ENCODE results near the gene AGPAT2.
"Not testable (repeated sequence)": the region's sequence is repeated elsewhere in the genome, so short reads cannot be mapped to it uniquely, and the experiment has no call there.

AGPAT2 gene

GRCh38 chr9:136720251-136720897 lies 33.1 kb upstream of the AGPAT2 start:
- no peak for DNase-seq

- DNase-seq, result peak; percentile 18
These were observed 32.1 kb upstream of the AGPAT2 start for GRCh38 chr9:136719195-136719880.

- no peak for DNase-seq
These were observed 31.3 kb upstream of the AGPAT2 start for GRCh38 chr9:136718345-136719194.

DNA sequence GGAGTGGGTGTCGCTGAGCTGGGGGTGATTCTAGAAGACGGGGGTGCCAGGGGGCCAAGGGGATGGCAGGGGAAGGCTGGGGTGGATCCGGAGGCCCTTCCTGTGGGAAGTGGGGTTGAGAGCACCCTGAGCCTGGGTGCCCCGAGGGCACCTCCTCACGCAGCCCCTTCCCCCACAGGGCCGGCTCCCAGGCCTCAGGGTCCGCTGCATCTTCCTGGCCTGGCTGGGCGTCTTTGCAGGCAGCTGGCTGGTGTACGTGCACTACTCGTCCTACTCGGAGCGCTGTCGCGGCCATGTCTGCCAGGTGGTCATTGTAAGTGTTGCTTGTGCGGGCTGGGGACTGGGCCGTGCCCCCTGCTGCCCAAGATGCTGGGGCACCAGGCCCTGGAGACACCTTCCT lies 30.1 kb upstream of the AGPAT2 start:
- no peak for DNase-seq

- DNase-seq, result no peak
These were observed 27.6 kb upstream of the AGPAT2 start for GRCh38 chr9:136714893-136715274.

GRCh38 chr9:136714096-136714892 lies 27.0 kb upstream of the AGPAT2 start:
- no peak for DNase-seq

GRCh38 chr9:136713550-136713949 lies 26.3 kb upstream of the AGPAT2 start:
- DNase-seq, result no peak

DNA sequence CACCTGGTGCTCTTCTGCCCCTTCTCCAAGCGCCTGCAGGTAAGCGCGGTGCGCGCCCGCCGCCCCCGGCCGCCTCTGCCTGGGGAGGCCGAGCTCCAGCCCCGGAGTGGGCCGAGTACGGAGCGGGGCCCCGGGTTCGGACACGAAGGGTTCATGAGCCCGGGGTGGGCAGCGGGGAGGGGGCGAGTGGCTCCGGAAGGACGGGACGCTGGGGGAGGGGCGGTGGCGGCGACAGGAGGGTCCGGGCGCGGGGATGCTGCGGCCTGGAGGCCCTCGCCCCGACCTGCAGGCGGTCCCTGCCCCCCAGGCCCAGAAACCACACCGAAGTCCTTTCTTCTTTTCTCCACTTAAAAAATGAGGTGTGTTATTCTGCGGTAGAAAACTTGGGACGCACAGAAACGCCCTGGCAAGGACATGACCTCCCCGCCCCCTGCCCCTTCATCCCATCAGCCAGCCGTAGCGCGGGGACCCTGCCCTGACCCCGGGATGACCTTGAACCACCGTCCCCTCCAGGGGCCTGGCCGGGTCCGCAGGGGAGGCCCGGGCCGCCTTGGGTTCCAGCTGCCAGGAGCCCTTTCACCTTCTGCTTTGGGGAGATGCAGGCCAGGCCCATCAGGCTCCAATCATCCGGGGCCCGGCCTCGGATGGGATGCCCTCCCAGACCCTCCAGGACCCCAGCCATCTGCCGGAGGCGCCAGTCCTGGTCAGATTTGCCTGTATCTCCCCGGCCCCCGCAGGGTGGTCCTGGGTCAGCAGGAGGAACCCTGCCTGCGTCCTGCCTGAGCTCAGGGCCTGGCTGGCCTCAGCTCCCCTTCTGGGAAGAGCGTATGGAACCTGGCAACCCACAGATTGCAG lies 25.7 kb upstream of the AGPAT2 start:
- DNase-seq, result no peak

- no peak for DNase-seq
These were observed 24.8 kb upstream of the AGPAT2 start, which contains the start of gene DIPK1B for GRCh38 chr9:136711751-136712689. DIPK1B (plus strand) TSS chr9:136712572; CDS start chr9:136712666, 94 bp downstream.

DNA sequence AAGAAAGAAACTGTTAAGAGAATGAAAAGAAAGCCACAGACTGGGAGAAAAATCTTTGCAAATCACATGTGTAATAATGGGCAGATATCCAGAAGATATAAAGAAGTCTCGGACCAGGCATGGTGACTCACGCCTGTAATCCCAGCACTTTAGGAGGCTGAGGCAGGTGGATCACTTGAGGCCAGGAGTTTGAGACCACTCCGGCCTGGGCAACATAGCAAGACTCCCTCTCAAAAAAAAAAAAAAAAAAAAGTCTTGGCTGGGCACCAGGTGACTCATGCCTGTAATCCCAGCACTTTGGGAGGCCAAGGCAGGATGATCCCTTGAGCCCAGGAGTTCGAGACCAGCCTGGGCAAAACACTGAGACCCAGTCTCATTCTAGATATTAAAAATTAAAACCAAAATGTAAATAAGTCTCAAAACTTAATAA lies 24.0 kb upstream of the AGPAT2 start:
- not testable (repeated sequence) for DNase-seq

GRCh38 chr9:136710543-136710942 lies 23.3 kb upstream of the AGPAT2 start:
- DNase-seq, result no peak

GRCh38 chr9:136709454-136710109 lies 22.3 kb upstream of the AGPAT2 start:
- DNase-seq, result no peak

DNA sequence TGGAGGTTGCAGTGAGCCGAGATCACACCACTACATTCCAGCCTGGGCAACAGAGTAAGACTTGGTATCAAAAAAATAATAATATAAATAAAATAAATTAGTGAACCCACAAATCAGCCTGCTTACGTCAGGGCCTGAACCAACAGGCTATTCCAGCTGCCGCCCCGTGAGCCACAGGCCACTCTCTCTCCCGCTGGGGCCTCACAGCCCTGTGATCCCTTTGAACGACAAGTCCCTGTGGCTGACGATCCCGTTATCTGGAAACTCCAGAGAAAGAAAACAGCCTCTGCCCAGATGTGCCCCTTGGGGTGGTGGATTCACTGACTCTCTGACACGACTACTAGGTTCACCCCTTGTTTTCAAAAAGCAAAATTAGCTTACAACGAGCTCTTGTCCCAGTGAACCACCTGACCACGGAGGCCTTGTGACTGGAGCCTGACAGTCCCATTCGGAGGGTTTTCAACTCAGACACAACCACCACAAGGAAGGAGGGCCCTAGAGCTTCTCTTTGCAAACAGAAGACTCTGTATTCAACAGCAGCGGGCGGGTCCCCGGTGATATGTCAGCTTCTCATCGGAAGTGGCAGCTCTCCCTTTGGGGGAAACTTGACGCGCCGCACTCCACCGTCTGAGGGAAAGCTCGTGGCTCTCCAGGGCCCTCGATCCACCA lies 20.7 kb upstream of the AGPAT2 start:
- no peak for DNase-seq

DNA sequence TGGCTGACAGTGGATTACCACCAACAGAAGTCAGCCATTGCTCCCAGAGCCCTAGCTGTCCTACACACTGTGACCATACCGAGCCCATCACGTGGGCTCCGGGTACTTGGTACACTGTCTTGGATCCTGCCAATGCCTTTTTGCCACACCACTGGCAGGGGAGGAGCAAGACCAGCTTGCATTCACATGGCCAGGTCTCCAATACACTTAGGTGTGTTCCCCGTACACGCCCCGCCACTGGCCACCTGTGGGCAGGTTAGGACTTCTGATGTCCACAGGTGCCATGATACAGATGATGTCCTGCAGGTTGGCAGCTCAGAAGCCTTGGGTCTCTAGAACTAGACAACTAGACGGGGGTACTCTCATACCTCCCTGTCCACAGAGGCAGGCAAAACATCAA lies 19.8 kb upstream of the AGPAT2 start:
- no peak for DNase-seq

DNA sequence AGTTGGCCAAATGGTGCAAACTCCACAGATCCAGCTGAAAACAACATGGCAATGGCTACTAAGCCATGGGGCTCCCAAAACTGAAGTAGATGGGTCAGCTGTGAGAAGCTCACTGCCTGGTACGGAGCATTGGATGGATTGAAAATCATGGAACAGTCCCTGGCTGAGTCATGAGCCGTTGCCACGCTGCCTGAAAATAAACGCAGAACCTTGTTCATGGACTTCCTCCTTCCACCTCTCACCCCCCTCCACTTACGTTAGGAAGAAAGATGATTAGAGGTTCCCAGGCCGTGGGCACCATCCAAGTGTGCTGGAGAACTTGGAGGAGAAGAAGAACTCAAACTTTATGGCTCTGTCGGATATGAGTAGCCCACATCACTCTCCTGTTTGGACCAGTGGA lies 18.3 kb upstream of the AGPAT2 start:
- no peak for DNase-seq

- not testable (repeated sequence) for DNase-seq
These were observed 17.5 kb upstream of the AGPAT2 start for GRCh38 chr9:136704741-136705140.

DNA sequence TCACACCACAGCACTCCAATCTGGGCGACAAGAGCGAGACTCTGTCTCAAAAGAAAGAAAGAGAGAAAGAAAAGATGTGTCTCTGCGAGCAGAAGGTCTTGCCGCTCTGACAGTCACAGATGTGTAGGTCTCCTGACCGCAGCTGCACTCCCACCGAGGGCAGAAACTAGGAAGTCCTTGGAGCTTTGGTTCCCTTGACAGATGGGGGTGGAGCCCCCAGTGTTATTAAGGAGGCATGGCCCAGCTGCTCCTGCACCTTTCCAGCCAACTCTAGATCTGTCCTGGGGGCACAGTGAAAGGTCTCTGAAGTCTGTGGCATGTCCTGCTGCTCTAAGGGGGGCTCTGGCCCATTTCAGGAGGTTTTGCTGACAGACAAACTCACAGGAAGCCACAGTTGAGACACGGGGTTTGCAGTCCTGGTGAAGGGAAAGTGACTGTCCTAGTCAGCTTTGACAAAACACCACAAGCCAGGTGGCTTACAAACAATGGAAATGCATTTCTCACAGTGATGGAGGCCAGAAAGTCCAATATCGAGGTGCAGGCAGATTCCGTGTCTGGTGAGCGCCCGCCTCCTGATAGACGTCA lies 16.1 kb upstream of the AGPAT2 start:
- DNase-seq, result peak; percentile 53

- no peak for DNase-seq
These were observed 14.4 kb upstream of the AGPAT2 start for GRCh38 chr9:136701668-136702053.
